ENCODE data around the gene GIT1.

- no peak for TF ChIP-seq EZH2 (IDR thresholded peaks at IDR 0.05; ENCODE audit: borderline replicate concordance, low read depth, low read length)
- no peak for TF ChIP-seq FOXP1 (CRISPR knock-in tag; IDR thresholded peaks at IDR 0.05)
- no peak for TF ChIP-seq PTBP1 (IDR thresholded peaks at IDR 0.05; ENCODE audit: low read depth, low read length)
- TF ChIP-seq POLR2A (conservative IDR thresholded peaks at IDR 0.05) = no peak
- no peak for TF ChIP-seq ZNF431 (CRISPR knock-in tag; IDR thresholded peaks at IDR 0.05)
- TF ChIP-seq ATF7 (IDR thresholded peaks at IDR 0.05) = no peak
- TF ChIP-seq ZNF316 (IDR thresholded peaks at IDR 0.05) = no peak
- no peak for TF ChIP-seq NFE2 (IDR thresholded peaks at IDR 0.05; ENCODE audit: low read depth)
- TF ChIP-seq HMG20B (CRISPR knock-in tag; IDR thresholded peaks at IDR 0.05) = no peak
These were observed 42.6 kb downstream of the GIT1 start for GRCh38 chr17:29546830-29547229.

Measured in K562 (cell line).